ENCODE measurements around the gene DRC7.
"Not testable (repeated sequence)": the region's sequence is repeated elsewhere in the genome, so short reads cannot be mapped to it uniquely, and the experiment has no call there.

The DRC7 gene

GRCh38 chr16:57734925-57735754, 40.5 kb downstream of the DRC7 start:
- DNase-seq (ENCODE audit: low read depth, low spot score): peak; percentile 99

- DNase-seq (ENCODE audit: low read depth, low spot score): no peak
These were observed 41.3 kb downstream of the DRC7 start, which contains the start of gene KATNB1 for GRCh38 chr16:57735755-57736418. TSS of gene KATNB1 (plus strand) at chr16:57735770. CDS start at chr16:57737244, 1,474 bp downstream.

- no peak for DNase-seq (ENCODE audit: low read depth, low spot score)
These were observed 42.1 kb downstream of the DRC7 start for GRCh38 chr16:57736419-57737351.

GRCh38 chr16:57738844-57739243, 44.2 kb downstream of the DRC7 start:
- no peak for DNase-seq (ENCODE audit: low read depth, low spot score)

- no peak for DNase-seq (ENCODE audit: low read depth, low spot score)
These were observed 45.3 kb downstream of the DRC7 start for GRCh38 chr16:57739756-57740422.

GRCh38 chr16:57740423-57741071, 45.9 kb downstream of the DRC7 start:
- DNase-seq (ENCODE audit: low read depth, low spot score): no peak

GRCh38 chr16:57741660-57742191, 47.1 kb downstream of the DRC7 start:
- DNase-seq (ENCODE audit: low read depth, low spot score): no peak

- DNase-seq (ENCODE audit: low read depth, low spot score): no peak
These were observed 47.9 kb downstream of the DRC7 start for GRCh38 chr16:57742543-57742942.

- DNase-seq (ENCODE audit: low read depth, low spot score): no peak
These were observed 48.9 kb downstream of the DRC7 start for GRCh38 chr16:57743458-57743857.

GRCh38 chr16:57743886-57744641, 49.5 kb downstream of the DRC7 start:
- no peak for DNase-seq (ENCODE audit: low read depth, low spot score)

GRCh38 chr16:57744642-57744903, 50.0 kb downstream of the DRC7 start:
- no peak for DNase-seq (ENCODE audit: low read depth, low spot score)

- no peak for DNase-seq (ENCODE audit: low read depth, low spot score)
These were observed 51.2 kb downstream of the DRC7 start for GRCh38 chr16:57745768-57746167.

- DNase-seq (ENCODE audit: low read depth, low spot score): not testable (repeated sequence)
These were observed 51.7 kb downstream of the DRC7 start for GRCh38 chr16:57746316-57746715.

GRCh38 chr16:57747091-57747490, 52.5 kb downstream of the DRC7 start:
- no peak for DNase-seq (ENCODE audit: low read depth, low spot score)

- no peak for DNase-seq (ENCODE audit: low read depth, low spot score)
These were observed 52.9 kb downstream of the DRC7 start for GRCh38 chr16:57747496-57747895.

GRCh38 chr16:57747996-57748395, 53.4 kb downstream of the DRC7 start:
- DNase-seq (ENCODE audit: low read depth, low spot score): no peak

GRCh38 chr16:57748596-57748995, 54.0 kb downstream of the DRC7 start:
- no peak for DNase-seq (ENCODE audit: low read depth, low spot score)

- DNase-seq (ENCODE audit: low read depth, low spot score): no peak
These were observed 54.6 kb downstream of the DRC7 start for GRCh38 chr16:57749101-57749692.

GRCh38 chr16:57749856-57750452, 55.3 kb downstream of the DRC7 start:
- no peak for DNase-seq (ENCODE audit: low read depth, low spot score)

Measured in iPS DF 19.7 (cell line).